Measurements from ENCODE around the gene MXD1. TPM values are rescaled to one million over a fixed set of nuclear protein-coding genes. Genes with fewer than 3 reads are reported as not detected.

Gene MXD1
- total RNA-seq, 1 experiment from 2014 or later, result 71.8 TPM

- TF ChIP-seq CTCF (IDR thresholded peaks at IDR 0.05; ENCODE audit: unreplicated experiment), result no peak
- Mint-ChIP-seq H3K27ac (ENCODE audit: low read depth, unreplicated experiment) (peak overlapping the region; percentile 53), H3K4me1 (ENCODE audit: insufficient read depth, unreplicated experiment) (peaks cover 25% of the 10 kb centered on the region), H3K36me3 (ENCODE audit: insufficient read depth, unreplicated experiment) (peaks cover 62% of the 10 kb centered on the region), H3K4me3 (ENCODE audit: unreplicated experiment) (no peak overlapping the region), H3K27me3 (ENCODE audit: insufficient read depth, unreplicated experiment) (no peaks in the 10 kb centered on the region), H3K9me3 (ENCODE audit: unreplicated experiment) (no peaks in the 10 kb centered on the region)
- ChIA-PET CTCF (interaction anchor here (0.6 kb wide), 2 partner anchors 74 to 1214 kb away, joined by 3 read pairs; no protein-coding TSS in a partner anchor), POLR2A (interaction anchor here (1.0 to 4.0 kb wide), 5 partner anchors 11 to 155 kb away, joined by 3 to 26 read pairs (median 5); partner anchors contain the start of genes MXD1 and PCBP1)
- intact Hi-C loops (cut with micrococcal nuclease), result no loop called here
- BruUV-seq (replicated peaks), result no TSS peak
- DNase-seq (ENCODE audit: unreplicated experiment), result no peak
Measured at GRCh38 chr2:69931832-69932595, 17.1 kb downstream of the MXD1 start.

- no peak overlapping the region for H3K27ac Mint-ChIP-seq (ENCODE audit: low read depth, unreplicated experiment)
- ChIA-PET POLR2A (interaction anchor here (1.4 to 4.0 kb wide), 4 partner anchors 12 to 155 kb away, joined by 4 to 26 read pairs (median 14); partner anchors contain the start of genes MXD1 and PCBP1), CTCF (interaction anchor here (0.6 kb wide), 1 partner anchor 1214 kb away, joined by 3 read pairs; no protein-coding TSS in a partner anchor)
- BruUV-seq (replicated peaks), result no TSS peak
- no peak overlapping the region for H3K4me3 Mint-ChIP-seq (ENCODE audit: unreplicated experiment)
- intact Hi-C loops (cut with micrococcal nuclease), result no loop called here
- peaks cover 21% of the 10 kb centered on the region for H3K4me1 Mint-ChIP-seq (ENCODE audit: insufficient read depth, unreplicated experiment)
- H3K9me3 Mint-ChIP-seq (ENCODE audit: unreplicated experiment), result no peaks in the 10 kb centered on the region
- TF ChIP-seq CTCF (IDR thresholded peaks at IDR 0.05; ENCODE audit: unreplicated experiment), result no peak
- no peak for DNase-seq (ENCODE audit: unreplicated experiment)
- H3K27me3 Mint-ChIP-seq (ENCODE audit: insufficient read depth, unreplicated experiment), result no peaks in the 10 kb centered on the region
- H3K36me3 Mint-ChIP-seq (ENCODE audit: insufficient read depth, unreplicated experiment), result peaks cover 64% of the 10 kb centered on the region
Measured at GRCh38 chr2:69932596-69932922, 17.6 kb downstream of the MXD1 start.

- CTCF ChIA-PET, result interaction anchor here (0.6 to 1.0 kb wide), 4 partner anchors 132 to 557 kb away, joined by 3 to 4 read pairs (median 3); no protein-coding TSS in a partner anchor
- H3K36me3 Mint-ChIP-seq (ENCODE audit: insufficient read depth, unreplicated experiment), result peaks cover 69% of the 10 kb centered on the region
- no peak for DNase-seq (ENCODE audit: unreplicated experiment)
- intact Hi-C loops (cut with micrococcal nuclease), result no loop called here
- TF ChIP-seq CTCF (IDR thresholded peaks at IDR 0.05; ENCODE audit: unreplicated experiment), result no peak
- no peaks in the 10 kb centered on the region for H3K27me3 Mint-ChIP-seq (ENCODE audit: insufficient read depth, unreplicated experiment)
- peak overlapping the region; percentile 5 for H3K27ac Mint-ChIP-seq (ENCODE audit: low read depth, unreplicated experiment)
- no peak overlapping the region for H3K4me3 Mint-ChIP-seq (ENCODE audit: unreplicated experiment)
- no TSS peak for BruUV-seq (replicated peaks)
- H3K9me3 Mint-ChIP-seq (ENCODE audit: unreplicated experiment), result no peaks in the 10 kb centered on the region
- peaks cover 21% of the 10 kb centered on the region for H3K4me1 Mint-ChIP-seq (ENCODE audit: insufficient read depth, unreplicated experiment)
- POLR2A ChIA-PET, result interaction anchor here (0.8 to 4.0 kb wide), 8 partner anchors 9 to 316 kb away, joined by 3 to 26 read pairs (median 3); partner anchors contain the start of genes MXD1, PCBP1 and TIA1
Measured at GRCh38 chr2:69933254-69933828, 18.4 kb downstream of the MXD1 start.
